NCI-H460 (cell line): ENCODE data around the gene OXER1. TPM values are rescaled to one million over a fixed set of nuclear protein-coding genes. Genes with fewer than 3 reads are reported as not detected.
A peak's percentile ranks its signal among the peaks of the same experiment; 100 is the strongest.

Experiments
- DNase-seq: peaks from one replicate; pipeline ENCODE4 v3.0.0-alpha.2; 2016; ENCODE audit warnings: low read depth; ENCODE audit errors: extremely low read depth
- total RNA-seq: library from RNA; depleted of rRNA; stranded (reverse); fragments of >200 nt; shearing (Covaris generic); gene quantifications from 2 replicates; pipeline ENCODE4 v1.2.3, GENCODE V29; 2014

OXER1 gene
- total RNA-seq, 1 experiment from 2014 or later, result not detected

DNA sequence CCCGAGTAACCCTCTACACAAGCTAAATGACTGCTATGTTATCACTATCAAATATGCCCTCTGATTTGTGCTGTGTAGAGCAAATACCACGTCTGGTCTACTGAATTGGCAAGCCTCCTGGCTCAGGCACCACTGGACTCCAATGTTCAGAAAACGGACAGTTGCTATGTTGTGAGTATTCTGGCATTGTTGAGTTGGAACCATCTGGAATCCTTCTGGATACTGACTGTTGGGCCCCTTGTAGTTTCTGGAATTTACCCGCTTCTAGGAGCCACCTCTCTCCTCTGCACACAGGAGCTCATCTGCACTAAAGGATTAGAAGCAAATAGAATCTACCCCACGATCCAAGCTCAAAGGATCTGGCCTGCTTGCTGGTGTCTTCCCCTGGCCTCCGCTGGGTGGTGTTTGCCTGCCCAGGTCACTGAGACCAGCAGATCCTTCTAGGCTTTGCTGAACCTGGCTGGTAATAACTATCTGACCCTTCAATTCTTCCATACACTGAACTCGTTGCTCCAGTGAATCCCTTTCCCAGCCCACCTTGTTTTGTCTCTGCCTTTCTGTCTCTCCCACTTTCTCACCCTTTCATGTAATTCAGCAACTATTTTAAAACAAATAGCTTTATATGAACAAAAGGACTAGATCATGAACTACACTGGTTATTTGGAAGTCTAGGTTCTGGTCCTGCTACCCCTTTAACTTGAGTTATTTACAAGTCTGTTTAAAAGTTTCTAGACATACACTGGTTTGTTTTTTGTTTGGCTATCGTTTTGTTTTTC is 30.5 kb upstream of the OXER1 start:
- DNase-seq, result peak; percentile 9

DNA sequence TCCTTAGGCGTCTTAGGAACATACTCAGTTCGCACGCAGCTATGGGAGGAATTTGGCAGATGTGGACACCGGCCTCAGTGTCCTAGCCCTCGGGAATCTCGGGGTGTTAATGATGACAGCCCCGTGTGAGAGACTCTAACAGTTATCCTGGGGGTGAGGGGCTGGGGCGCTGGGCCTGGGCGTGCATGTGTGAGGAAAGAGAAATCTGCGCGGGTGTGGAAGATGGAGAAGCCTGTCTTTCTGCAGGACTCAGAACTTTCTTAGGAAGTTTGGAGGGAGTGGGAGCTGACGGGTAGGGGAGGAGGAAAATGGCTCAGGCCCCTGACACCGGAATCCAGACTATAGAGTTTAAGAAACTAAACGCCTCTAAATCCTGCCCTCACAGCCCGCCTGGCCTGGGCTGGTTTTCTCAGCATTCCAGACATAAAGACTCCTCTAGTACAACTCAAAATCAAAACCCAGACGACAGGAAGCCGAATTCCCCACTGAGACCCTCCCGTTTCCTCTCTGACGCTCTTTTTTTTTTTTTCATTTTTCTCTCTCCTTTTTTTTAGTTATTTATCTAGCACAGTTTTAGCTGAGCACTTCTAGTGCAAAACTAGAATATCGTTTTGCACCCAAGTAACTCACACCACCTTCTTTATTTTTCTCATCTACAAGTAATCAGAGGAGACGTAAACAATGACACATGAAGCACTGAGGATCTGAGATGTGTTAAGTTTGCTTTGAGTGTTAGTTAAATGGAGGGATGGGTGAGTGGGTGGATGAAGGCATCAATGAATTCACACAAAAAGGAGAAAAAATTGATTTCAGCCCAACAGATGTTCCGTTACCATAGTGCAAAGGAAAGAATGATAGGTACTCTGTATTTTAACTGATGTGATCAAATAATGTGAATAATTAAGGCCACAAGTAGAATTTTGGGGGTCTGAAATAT is 29.7 kb upstream of the OXER1 start:
- DNase-seq, result no peak

DNA sequence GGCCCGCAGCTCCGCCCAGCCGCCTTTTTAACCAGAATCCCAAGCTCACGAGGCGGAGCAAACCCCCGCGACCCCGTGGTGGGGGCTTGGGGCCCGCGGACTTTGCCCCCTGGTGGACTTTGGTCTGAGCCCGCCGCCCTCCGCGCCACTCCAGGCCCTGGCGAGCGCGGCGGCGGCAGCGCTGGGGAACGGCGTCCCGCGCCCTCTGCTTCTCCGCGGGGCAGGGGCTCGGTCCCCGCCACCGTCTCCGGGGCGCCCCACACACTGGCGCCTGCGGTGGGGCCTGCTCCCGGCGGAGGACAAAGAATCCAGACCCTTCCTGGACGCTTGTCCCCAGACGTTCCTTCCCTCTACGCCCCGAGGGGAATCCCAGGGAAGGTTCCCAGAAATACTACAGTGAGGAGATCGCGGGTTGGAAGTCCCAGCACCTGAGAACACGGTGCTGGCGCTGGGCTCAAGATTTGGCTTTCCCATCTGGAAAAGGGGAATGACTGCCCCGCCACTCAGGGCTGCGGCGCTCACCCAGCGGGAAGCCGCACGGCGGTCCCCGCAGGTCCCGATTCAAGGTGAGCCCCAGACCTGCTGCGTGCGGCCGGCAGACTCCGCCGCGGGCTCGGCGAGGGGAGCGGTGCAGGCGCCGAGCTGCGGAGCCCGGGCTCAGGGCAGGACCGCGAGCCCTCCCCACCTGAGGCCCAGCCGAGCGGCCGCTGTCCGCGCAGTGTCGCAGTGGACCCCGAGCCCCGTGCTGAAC is 28.8 kb upstream of the OXER1 start, which contains the start of gene HAAO:
Gene HAAO, minus strand, starts transcription at position 1 of the 751 bp plus-strand sequence. CDS start 47 bp downstream, outside the sequence.
- DNase-seq, result no peak

DNA sequence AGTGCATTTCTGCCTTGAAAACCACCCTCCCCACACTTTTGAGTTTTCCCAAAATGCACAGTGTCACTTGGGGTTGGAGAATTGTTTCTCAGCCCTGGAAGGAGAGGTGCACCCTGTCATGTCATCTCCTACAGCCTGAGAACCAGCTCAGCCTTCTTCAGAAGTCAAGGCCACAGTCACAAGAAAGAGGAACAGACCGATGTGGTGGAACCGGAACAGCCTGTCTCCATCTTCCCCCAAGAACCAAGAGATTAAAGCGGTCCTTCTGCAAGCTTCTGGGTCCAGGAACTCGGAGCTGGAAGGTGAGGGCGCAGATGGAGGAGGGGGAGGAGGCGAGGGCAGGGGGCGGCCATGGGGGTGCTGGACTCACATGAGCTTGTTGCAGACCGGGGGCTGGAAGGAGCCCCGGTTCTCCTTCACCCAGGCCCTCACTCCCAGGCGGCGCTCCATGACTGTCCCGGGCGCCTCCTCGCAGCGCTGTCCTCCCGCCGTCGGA is 28.2 kb upstream of the OXER1 start:
- DNase-seq, result no peak

DNA sequence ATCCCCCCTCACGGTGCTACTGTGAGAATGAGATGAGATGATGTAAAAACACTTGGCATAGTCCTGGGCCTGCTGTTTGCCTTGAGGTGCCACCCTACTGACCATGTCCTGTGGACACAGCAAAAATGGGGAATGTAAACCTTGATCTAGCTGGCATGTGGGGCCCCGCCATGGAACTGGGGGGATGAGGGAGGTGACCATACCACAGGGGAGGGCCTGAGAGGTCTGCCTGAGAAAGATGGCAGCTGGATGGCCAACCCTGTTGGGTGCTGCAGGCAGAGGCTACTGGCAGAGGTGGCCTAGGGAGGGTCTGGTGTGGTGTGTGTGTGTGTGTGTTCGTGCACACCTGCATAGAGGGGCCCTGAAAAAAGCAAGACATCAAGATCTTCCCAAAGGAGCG is 27.7 kb upstream of the OXER1 start:
- DNase-seq, result no peak

DNA sequence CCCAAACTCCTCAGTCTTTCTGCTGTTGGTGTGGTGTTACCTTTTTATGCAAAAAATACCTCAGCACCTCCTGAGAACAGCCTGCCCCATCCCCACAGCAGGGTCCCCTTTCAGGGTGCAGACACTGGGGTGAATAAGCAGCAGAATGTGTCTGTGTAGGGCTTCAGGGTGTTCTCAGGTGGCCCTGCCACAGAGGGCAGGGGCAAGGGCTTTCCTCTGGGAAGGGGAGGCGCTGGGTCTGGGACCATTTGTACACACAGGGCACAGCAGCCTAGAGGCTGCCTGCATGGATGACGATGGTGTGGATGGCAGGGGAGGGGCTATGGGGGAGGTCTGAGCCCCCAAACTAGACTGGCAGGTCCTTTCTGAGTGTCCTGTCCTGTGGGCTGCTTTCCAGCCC is 25.8 kb upstream of the OXER1 start:
- no peak for DNase-seq

DNA sequence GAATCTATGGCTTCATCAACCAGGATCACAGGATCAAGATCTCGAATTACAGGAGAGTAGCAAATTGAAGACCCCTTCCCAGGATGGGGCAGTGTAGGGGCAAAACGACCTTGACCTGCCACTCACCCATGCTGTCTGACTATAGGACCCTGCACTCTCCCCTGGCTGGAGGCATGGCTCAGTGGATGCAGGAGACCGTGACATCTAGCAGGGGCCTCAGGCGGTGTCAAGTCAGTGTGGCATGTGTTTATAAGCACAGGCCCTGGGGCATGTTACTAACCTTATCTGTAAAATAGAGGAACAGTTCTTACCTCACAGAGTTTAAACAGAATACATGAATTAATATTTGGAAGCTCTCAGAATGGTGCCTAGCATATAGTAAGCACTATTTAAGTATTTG is 24.9 kb upstream of the OXER1 start:
- no peak for DNase-seq

DNA sequence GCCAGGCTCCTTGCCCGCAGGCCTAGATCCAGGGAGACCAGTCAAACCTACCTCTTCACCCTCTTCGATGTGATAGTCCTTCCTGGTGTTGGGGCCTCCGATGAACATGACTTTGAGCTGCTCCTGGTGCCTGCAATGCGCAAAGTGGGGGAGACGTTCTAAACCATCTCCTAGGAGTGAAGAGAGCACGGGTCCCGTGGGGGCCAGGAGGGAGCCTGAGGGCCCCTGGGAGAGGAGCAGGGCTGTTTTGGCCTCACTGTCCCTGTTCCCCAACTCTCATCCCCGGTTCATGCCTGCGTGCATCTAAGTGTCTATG is 24.5 kb upstream of the OXER1 start:
- no peak for DNase-seq

DNA sequence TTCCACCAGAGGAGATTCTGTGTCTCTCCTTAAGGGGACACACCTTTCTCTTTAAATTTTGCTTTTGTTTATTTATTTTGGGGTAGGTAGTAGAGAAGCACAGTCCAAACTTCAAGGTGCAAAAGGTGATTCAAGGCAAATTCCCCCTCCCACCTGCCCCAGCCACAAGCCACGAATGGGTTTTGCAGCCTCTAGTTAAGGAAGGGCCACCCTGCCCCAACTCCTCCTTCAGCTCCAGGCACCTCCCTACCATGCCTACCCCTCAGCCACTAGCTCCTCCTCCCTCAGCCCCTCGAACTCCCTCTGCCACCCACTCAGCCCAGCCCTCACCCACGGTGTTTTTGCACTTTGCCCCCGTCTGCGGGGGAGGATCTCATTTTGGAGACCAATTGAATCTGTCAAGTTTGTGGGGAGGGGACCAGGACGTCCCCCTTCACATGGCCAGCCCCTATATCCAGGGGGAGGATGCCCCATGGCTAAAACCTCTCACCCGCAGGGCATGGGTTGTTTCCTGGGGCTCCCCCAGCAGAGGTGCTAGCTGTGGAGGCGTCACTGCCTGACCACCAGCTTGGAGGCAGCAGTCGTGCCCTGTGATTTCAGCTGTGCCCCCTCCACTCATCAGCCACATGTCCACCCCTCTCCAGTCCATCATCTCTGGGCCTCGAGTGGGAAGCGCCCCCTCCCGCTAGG is 24.0 kb upstream of the OXER1 start:
- DNase-seq, result no peak

DNA sequence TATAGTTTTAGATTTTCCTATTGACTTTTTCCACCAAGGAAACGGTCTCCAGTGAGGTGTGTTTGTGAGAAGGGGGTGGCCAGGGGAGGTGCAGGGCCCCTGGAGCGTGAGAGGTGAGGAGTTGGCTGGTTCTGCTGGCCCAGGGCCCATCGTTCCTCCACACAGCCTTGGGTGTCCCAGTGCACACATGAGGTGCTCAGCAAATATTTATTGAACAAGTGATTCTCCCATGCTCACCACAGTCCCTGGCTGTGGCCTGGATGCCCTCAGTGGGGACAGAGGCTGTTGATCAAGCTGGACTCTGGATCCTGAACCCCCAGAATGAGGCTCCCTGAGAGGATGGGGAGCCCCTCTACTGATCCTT is 23.5 kb upstream of the OXER1 start:
- no peak for DNase-seq

DNA sequence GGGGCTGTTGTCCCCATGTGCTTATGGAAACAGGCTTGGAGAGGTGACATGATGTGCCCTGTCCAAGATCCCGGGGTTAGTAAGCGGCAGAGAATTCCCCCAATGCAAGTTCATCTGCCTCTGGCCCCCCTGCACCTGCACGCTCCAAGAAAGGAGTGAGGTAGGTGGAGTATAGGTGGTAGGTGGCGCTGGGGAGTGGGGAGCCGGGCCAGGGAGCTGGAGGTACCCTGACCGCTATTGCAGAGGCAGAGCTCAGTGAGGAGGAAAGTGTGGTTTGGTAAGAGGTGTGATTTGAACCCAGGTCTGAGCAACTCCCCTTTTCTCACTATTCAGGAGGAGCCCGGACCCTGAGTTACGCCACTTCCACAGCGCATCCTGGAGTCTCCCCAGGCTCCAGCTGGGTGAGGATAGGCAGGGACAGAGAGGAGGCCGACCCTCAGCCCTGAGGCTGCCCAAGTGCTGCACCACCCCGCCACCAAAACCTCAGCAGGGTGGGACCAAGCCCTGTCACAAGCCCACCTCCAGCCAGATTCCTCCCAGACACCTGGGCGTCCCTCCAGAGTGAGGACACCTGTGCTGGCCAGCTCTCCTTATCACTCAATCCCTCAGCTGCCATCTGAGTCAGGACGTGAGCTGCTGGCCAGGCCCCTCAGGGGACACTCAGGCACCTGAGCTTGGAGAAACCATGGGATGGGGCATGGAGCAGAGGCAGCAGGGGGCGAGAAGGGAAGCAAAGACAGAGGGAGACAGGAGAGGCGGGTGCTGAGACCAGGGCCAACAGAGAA is 22.8 kb upstream of the OXER1 start:
- no peak for DNase-seq

DNA sequence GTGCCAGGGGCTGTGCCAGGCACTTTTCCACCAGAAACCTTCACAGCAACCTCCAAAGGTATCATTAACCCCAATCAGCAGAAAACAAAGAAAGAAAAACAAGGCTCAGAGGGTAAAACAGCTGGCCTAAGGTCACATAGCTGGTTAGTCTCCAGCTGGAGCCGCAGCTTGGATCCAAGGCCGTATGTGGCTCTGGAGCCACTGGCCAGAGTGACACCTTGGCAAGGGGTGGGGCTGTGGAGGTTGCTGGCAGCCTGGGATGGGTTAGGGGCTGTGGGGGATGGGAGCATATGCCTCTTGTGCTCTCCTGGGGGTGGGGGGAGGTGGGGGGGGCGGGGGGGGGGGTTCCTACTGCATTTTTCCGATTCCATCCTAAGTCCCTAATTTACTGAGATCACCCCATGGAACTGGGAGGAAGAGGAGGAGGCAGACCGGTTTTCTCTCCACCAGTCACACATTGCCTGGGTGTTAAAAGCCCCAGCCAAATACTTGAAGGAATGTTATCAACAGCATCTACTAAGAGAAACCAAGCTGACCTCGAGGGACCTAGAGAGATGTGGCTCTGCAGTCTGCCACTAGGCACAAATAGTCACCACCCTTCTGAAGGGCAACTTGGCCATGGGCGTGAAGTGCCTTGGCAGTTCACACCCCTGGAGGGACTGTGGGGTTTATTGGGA is 20.4 kb upstream of the OXER1 start:
- no peak for DNase-seq

DNA sequence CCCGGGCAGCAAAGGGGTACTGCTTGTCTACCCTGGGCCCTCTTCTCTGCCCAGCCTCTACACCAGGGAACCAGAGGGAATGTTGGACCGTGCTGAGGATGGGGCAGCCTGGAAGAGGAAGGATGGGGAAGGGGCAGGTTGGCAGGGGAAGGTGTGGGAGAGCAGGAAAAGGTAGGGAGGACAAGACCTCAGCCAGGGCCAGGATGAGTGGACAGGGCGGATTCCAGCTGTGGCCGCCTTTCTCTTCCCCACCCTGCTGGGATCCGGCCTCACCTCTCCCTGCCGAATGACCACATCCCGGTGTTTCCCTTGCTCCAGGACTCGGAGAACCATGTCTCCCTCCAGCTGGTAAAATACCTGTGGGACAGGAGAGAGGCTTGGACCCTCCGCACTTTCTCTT is 19.6 kb upstream of the OXER1 start:
- DNase-seq, result no peak

DNA sequence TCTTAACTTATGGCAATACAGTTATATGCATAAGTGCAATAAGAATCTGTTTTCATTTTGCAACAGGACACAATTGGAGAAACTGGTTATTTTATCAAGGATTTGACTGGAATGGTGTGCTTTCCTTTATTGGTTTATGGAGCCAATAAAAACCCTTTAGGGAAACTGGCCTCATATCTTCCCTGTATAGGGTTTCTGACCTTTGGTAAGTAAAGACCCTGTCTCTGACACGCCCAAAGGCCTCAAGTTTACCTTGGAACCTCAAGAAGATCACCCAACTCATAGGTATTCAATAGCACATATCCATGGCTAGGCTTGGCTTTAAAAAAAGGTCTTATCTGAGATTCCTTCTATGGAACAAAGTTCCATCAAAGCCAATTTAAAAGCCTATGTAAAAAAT is 17.2 kb upstream of the OXER1 start:
- no peak for DNase-seq

DNA sequence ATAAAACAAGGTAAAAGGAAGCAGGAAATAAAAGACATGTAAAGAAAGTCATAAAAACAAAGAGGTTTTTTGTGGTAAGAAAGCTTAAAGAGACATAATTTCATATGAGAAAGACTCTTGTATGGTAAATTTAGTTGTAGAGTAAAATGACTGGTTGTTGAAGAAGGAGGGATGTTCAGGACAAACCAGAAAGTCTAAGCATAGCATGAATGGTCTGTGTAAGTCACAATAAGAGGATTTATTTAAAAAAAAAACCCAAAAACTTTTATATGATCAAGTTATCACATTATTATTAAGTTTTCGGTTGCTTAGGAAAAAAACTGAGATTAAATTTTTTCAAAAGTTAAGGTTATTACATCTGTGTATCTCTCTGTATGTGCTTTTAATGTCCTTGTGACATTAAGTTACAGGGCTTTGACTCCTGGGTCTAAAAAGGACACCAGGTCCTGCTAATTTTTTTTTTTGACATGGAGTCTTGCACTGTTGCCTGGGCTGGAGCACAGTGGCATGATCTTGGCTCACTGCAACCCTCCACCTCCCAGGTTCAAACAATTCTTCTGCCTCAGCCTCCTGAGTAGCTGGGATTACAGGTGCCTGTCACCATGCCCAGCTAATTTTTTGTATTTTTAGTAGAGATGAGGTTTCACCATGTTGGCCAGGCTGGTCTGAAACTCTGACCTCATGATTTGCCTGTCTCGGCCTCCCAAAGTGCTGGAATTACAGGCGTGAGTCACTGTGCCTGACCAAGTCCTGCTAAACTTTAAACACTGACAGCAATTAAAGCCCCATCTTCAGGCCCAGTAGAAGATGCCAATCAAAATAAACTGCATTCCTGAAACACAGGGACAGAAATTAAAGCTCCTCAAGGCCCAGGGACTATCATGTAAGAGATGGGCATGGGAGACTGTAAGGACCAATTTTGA is 14.2 kb upstream of the OXER1 start:
- no peak for DNase-seq

DNA sequence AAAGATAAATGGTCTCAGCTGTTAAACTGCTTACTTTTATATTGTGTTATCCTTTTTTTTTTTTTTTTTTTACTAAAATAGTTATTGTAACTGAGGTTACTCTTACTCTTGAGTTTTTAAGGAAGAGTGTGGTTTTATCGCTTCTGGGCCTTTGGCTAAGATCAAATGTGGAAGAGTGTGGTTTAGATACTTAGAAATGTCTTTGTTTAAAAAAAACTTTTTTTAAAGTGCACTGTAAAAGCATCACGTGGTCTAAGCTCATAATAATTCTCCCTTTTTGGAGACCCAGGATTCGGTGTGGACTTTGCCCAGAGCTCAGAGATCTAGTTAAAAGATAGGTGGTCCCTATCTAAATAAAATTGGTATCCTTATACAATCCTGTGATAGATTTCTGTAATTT is 11.9 kb upstream of the OXER1 start:
- DNase-seq, result no peak

DNA sequence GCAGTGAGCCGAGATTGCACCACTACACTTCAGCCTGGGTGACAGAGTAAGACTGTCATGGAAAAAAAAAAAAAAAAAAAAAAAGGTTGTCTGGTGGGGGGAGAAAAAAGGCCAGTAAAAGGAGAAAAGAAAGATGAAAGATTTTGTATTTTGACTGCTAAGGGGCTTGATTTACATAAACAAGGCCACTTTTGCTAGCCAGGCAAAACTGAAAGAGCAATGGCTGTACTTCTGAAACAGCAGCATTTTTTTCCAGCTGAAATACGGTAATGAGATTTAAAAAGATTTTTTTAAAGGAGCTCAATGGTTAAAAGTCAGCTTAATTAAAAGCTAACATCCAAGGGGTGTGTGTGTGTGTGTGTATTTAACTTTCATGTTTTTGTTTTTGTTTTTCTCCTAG is 11.3 kb upstream of the OXER1 start:
- DNase-seq, result no peak

DNA sequence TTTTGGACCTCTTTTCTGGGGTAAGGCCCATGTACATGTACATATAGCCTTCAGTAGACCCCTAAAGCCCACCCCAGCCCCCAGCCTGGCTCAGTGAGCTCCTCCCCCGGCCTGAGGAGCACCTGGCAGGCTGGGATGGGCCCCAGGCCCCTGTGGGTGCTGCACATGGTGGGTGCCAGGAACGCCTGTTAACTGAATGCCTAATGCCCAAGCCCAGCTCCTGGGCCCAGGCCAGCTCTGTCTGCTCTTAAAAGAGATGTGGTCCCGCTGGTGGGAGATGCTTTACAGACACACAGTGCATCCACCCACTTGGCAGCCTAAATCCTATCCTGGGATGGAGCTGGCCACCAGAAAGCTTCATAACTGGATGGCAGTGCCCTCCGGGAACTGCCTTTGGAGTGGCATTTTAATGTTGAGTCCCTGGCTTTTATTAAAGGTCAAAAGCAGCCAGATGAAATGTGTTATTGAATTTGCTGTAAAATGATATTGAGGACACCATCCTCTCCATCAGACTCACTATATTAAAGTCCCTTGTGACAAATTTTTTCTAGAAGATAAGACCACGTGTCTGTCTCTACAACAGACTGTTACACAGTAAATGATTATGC is 7.7 kb upstream of the OXER1 start:
- no peak for DNase-seq
